ENCODE data around the gene FOXK1. TPM values are rescaled to one million over a fixed set of nuclear protein-coding genes. Genes with fewer than 3 reads are reported as not detected.
A peak's percentile ranks its signal among the peaks of the same experiment; 100 is the strongest.

Gene FOXK1
- total RNA-seq, 1 donor from 2014 or later: 53.6 TPM

DNA sequence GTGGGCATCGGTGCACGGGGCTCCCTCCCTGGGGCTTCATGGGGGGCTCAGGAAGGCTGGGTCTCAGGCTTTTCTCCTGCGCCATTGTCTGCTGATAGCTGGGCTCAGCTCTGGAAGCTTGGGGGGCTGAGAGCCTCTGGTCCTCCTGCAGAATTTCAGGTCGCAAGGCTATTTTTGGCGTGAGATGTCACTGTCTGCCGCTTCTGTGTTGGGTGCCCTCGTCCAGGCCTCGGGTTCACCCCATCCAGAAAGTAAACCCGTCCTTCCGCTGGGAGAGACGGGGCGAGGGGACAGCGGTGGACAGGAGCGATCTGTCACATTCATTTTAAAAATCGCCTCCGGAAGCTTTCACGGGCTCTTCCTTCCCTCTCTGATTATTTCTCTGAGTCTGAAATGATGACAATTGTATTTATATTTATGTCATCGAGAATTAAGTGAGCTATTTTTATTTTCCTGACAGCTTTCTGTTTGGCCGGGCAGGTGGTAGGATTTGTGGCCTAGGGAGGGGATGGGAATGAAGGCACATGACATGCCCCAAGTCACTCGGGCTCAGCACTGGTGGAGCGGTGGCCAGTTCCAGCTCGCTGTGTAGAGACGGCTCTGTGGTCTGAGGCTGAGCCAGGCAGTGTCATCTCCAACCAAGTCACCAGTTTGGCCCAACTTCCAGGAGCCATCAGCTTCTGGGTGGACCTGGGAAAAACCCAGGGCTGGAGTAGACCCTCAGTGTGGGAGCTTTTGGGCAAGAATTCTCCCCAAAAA, 52.7 kb downstream of the FOXK1 start:
- H3K27ac ChIP-seq (ENCODE audit: low read depth, low read length): no peak overlapping the region
- no peak overlapping the region for H2AFZ ChIP-seq (ENCODE audit: low read depth, low read length)
- Mint-ChIP-seq H3K36me3 (ENCODE audit: low read depth, unreplicated experiment) (peaks cover 29% of the 10 kb centered on the region), H3K4me1 (ENCODE audit: low read depth, unreplicated experiment) (peaks cover 33% of the 10 kb centered on the region), H3K27me3 (ENCODE audit: low read depth, unreplicated experiment) (no peaks in the 10 kb centered on the region), H3K4me3 (ENCODE audit: unreplicated experiment) (no peak overlapping the region), H3K9me3 (ENCODE audit: unreplicated experiment) (no peaks in the 10 kb centered on the region), H3K27ac (ENCODE audit: unreplicated experiment) (no peak overlapping the region)
- H3K27me3 ChIP-seq (ENCODE audit: insufficient read depth, low read length): no peaks in the 10 kb centered on the region
- peaks cover 78% of the 10 kb centered on the region for H3K79me2 ChIP-seq (ENCODE audit: insufficient read depth, low read length)
- no peak overlapping the region for H3K9ac ChIP-seq (ENCODE audit: low read length)
- no peaks in the 10 kb centered on the region for H3K9me3 ChIP-seq (ENCODE audit: insufficient read depth, low read depth, low read length)
- no peak overlapping the region for H3K4me2 ChIP-seq (ENCODE audit: low read length)
- FAIRE-seq (no peak), DNase-seq (ENCODE audit: low read depth) (no peak)
- peaks cover 24% of the 10 kb centered on the region for H3K4me1 ChIP-seq (ENCODE audit: insufficient read depth, low read length)
- H4K20me1 ChIP-seq (ENCODE audit: insufficient read depth, low read length): peaks cover 30% of the 10 kb centered on the region
- peaks cover 4% of the 10 kb centered on the region for H3K36me3 ChIP-seq (ENCODE audit: insufficient read depth, low read length)
- no peak overlapping the region for H3K4me3 ChIP-seq (ENCODE audit: insufficient read depth, low read depth, low read length)
- no peak for TF ChIP-seq EZH2 (IDR thresholded peaks at IDR 0.05; ENCODE audit: insufficient read depth, low read length)
- TF ChIP-seq, protein P1, sequence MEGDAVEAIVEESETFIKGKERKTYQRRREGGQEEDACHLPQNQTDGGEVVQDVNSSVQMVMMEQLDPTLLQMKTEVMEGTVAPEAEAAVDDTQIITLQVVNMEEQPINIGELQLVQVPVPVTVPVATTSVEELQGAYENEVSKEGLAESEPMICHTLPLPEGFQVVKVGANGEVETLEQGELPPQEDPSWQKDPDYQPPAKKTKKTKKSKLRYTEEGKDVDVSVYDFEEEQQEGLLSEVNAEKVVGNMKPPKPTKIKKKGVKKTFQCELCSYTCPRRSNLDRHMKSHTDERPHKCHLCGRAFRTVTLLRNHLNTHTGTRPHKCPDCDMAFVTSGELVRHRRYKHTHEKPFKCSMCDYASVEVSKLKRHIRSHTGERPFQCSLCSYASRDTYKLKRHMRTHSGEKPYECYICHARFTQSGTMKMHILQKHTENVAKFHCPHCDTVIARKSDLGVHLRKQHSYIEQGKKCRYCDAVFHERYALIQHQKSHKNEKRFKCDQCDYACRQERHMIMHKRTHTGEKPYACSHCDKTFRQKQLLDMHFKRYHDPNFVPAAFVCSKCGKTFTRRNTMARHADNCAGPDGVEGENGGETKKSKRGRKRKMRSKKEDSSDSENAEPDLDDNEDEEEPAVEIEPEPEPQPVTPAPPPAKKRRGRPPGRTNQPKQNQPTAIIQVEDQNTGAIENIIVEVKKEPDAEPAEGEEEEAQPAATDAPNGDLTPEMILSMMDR (IDR thresholded peaks at IDR 0.05; ENCODE audit: insufficient read depth, low read depth, low read length): no peak

DNA sequence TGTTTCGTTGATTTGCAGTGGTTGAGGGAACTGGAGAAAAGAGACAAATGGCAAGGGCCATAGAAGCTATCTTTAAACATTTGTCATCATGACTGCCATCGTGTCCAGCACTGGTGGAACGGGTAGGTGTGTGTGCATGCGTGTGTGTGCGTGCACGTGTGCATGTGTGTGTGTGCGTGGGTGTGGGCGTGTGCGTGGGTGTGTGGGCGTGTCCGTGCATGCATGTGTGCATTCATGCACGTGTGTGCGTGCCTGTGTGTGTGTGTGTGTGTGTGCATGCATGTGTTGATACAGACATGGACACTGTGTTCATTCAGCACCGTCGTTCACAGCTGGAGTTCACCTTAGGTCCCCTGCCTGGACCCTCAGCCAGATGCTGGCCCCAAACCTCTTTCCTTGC, 55.2 kb downstream of the FOXK1 start:
- H3K27ac ChIP-seq (ENCODE audit: low read depth, low read length): no peak overlapping the region
- no peak for FAIRE-seq
- H3K4me1 ChIP-seq (ENCODE audit: insufficient read depth, low read length): peaks cover 25% of the 10 kb centered on the region
- H3K4me1 Mint-ChIP-seq (ENCODE audit: low read depth, unreplicated experiment): peaks cover 35% of the 10 kb centered on the region
- H3K36me3 ChIP-seq (ENCODE audit: insufficient read depth, low read length): peaks cover 8% of the 10 kb centered on the region
- H4K20me1 ChIP-seq (ENCODE audit: insufficient read depth, low read length): peaks cover 12% of the 10 kb centered on the region
- H3K27me3 ChIP-seq (ENCODE audit: insufficient read depth, low read length): no peaks in the 10 kb centered on the region
- H3K4me3 ChIP-seq (ENCODE audit: insufficient read depth, low read depth, low read length): no peak overlapping the region
- H3K27me3 Mint-ChIP-seq (ENCODE audit: low read depth, unreplicated experiment): no peaks in the 10 kb centered on the region
- no peak for DNase-seq (ENCODE audit: low read depth)
- H3K36me3 Mint-ChIP-seq (ENCODE audit: low read depth, unreplicated experiment): peaks cover 28% of the 10 kb centered on the region
- peaks cover 74% of the 10 kb centered on the region for H3K79me2 ChIP-seq (ENCODE audit: insufficient read depth, low read length)
- no peak overlapping the region for H3K27ac Mint-ChIP-seq (ENCODE audit: unreplicated experiment)
- no peak overlapping the region for H3K4me2 ChIP-seq (ENCODE audit: low read length)
- H3K9me3 Mint-ChIP-seq (ENCODE audit: unreplicated experiment): no peaks in the 10 kb centered on the region
- no peak overlapping the region for H3K9ac ChIP-seq (ENCODE audit: low read length)
- peak overlapping the region; percentile 9 for H2AFZ ChIP-seq (ENCODE audit: low read depth, low read length)
- H3K9me3 ChIP-seq (ENCODE audit: insufficient read depth, low read depth, low read length): no peaks in the 10 kb centered on the region
- TF ChIP-seq, protein P1 (IDR thresholded peaks at IDR 0.05; ENCODE audit: insufficient read depth, low read depth, low read length): no peak
- no peak for TF ChIP-seq EZH2 (IDR thresholded peaks at IDR 0.05; ENCODE audit: insufficient read depth, low read length)
- no peak overlapping the region for H3K4me3 Mint-ChIP-seq (ENCODE audit: unreplicated experiment)
